Measurements from ENCODE around the gene SUPT5H.

Gene SUPT5H

GRCh38 chr19:39445196-39446111 lies at the start of gene SUPT5H:
Gene SUPT5H, plus strand, starts transcription at chr19:39445582. Its CDS starts 309 bp downstream, at chr19:39445891.
- DNase-seq, result peak; percentile 95

- DNase-seq, result peak; percentile 97
These were observed 47.8 kb upstream of the SUPT5H start for GRCh38 chr19:39397360-39398296.

- DNase-seq, result peak; percentile 68
These were observed 47.0 kb upstream of the SUPT5H start for GRCh38 chr19:39398297-39398864.

GRCh38 chr19:39399668-39400050 lies 45.7 kb upstream of the SUPT5H start:
- DNase-seq, result no peak

- DNase-seq, result no peak
These were observed 45.3 kb upstream of the SUPT5H start for GRCh38 chr19:39400061-39400460.

GRCh38 chr19:39401070-39401548 lies 44.3 kb upstream of the SUPT5H start:
- DNase-seq, result no peak

- peak; percentile 85 for DNase-seq
These were observed 43.6 kb upstream of the SUPT5H start for GRCh38 chr19:39401549-39402345.

GRCh38 chr19:39402346-39403300 lies 42.8 kb upstream of the SUPT5H start:
- peak; percentile 80 for DNase-seq

GRCh38 chr19:39403331-39404312 lies 41.8 kb upstream of the SUPT5H start:
- DNase-seq, result peak; percentile 97

GRCh38 chr19:39405261-39405957 lies 40.0 kb upstream of the SUPT5H start:
- DNase-seq, result peak; percentile 52

GRCh38 chr19:39405958-39406655 lies 39.3 kb upstream of the SUPT5H start:
- DNase-seq, result peak; percentile 90

GRCh38 chr19:39406656-39407409 lies 38.5 kb upstream of the SUPT5H start, which contains the start of gene ZFP36:
Gene ZFP36, plus strand, starts transcription at chr19:39406847. Its CDS starts 58 bp downstream, at chr19:39406905.
- DNase-seq, result peak; percentile 92

GRCh38 chr19:39407410-39407659 lies 38.0 kb upstream of the SUPT5H start:
- no peak for DNase-seq

GRCh38 chr19:39407660-39408391 lies 37.6 kb upstream of the SUPT5H start:
- DNase-seq, result peak; percentile 72

GRCh38 chr19:39408392-39409207 lies 36.8 kb upstream of the SUPT5H start:
- DNase-seq, result peak; percentile 70

Measured in activated T-cell treated with anti-CD3 and anti-CD28 coated beads, Interleukin-2, amount 50 U/mL, for 1 hour (primary cell).